Mucosa of rectum (tissue), 2 donors: ENCODE measurements around the gene PTCH2.

Experiments
- H3K27ac ChIP-seq, 2 donors: one replicate each; pipeline ENCODE4 v1.7.0; 2013; ENCODE audit warnings: inconsistent platforms in 2 of 2, low read depth in 2 of 2, low read length in 2 of 2
- H3K27me3 ChIP-seq, 2 donors: one replicate each; pipeline ENCODE4 v1.7.0; 2013; ENCODE audit warnings: low read length in 2 of 2; ENCODE audit not compliant: control insufficient read depth in 2 of 2, insufficient read depth in 2 of 2
- H3K36me3 ChIP-seq, 2 donors: one replicate each; pipeline ENCODE4 v1.7.0; 2013; ENCODE audit warnings: low read length in 2 of 2; ENCODE audit not compliant: control insufficient read depth in 2 of 2, insufficient read depth in 2 of 2
- H3K4me1 ChIP-seq, 2 donors: one replicate each; pipeline ENCODE4 v1.7.0; 2013; ENCODE audit warnings: low read length in 2 of 2, mild to moderate bottlenecking in 1 of 2; ENCODE audit not compliant: control insufficient read depth in 2 of 2, insufficient read depth in 2 of 2
- H3K4me3 ChIP-seq, 2 donors: one replicate each; pipeline ENCODE4 v1.7.0; 2013; ENCODE audit warnings: low read length in 2 of 2
- H3K9ac ChIP-seq, 2 donors: one replicate each; pipeline ENCODE4 v1.7.0; 2013; ENCODE audit warnings: low read length in 2 of 2, low read depth in 1 of 2, mild to moderate bottlenecking in 1 of 2
- H3K9me3 ChIP-seq, 2 donors: one replicate each; pipeline ENCODE4 v1.7.0; 2013; ENCODE audit warnings: low read length in 2 of 2; ENCODE audit not compliant: control insufficient read depth in 2 of 2
- donor health status: healthy.
- donor health status: Normal muscosa, but diverticular disease.

PTCH2 gene

DNA sequence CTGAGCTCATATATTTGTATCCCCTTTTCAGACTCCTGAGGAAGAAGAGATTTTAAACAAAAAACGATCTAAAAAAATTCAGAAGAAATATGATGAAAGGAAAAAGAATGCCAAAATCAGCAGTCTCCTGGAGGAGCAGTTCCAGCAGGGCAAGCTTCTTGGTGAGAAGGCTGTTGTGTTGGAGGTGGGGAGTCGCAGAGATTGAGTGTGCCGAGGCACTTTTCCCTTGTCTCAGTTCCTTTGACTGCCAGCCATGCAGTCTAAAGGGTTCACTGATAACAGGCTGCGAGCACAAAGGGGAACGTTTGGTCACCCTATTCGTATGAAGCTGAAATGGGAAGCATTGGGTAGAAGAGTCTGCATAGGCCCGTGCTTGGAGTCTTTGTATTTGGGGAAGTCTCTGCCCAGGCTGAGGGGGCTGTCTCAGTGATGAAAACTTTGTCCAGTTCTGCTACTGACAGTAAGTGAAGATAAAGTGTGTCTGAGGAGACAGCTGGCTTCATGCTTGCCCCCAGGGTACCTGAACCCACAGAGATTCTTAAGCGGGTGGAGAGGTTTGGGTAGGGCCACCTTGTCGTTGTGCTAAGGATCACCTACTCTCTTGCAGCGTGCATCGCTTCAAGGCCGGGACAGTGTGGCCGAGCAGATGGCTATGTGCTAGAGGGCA is 65.0 kb downstream of the PTCH2 start:
- peaks cover 13 to 16% of the 10 kb centered on the region in 2 donors for H3K4me1 ChIP-seq
- H3K36me3 ChIP-seq: peaks cover 27 to 39% of the 10 kb centered on the region in 2 donors
- no peaks in the 10 kb centered on the region for H3K27me3 ChIP-seq
- no peak overlapping the region for H3K27ac ChIP-seq
- H3K4me3 ChIP-seq: no peak overlapping the region
- no peaks in the 10 kb centered on the region for H3K9me3 ChIP-seq
- H3K9ac ChIP-seq: no peak overlapping the region

DNA sequence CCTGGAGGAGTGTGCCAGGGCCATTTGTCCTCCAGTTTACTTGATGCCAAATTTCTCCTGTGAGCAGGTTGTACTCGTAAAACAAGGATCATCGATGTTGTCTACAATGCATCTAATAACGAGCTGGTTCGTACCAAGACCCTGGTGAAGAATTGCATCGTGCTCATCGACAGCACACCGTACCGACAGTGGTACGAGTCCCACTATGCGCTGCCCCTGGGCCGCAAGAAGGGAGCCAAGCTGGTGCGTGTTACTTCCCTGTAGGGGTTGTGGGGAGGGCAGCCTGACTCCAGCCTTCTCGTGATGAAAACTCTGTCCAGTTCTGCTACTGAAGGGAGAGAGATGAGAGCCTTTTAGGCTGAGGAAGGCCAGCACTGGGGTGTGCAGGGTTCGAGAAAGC is 65.5 kb downstream of the PTCH2 start:
- Histone ChIP-seq H3K36me3 (peaks cover 27 to 39% of the 10 kb centered on the region in 2 donors), H3K4me3 (peak overlapping the region in 1 of 2 donors; percentile 82), H3K9me3 (no peaks in the 10 kb centered on the region), H3K27ac (no peak overlapping the region), H3K9ac (peak overlapping the region in 1 of 2 donors; percentile 34), H3K4me1 (peaks cover 13 to 16% of the 10 kb centered on the region in 2 donors), H3K27me3 (no peaks in the 10 kb centered on the region)

DNA sequence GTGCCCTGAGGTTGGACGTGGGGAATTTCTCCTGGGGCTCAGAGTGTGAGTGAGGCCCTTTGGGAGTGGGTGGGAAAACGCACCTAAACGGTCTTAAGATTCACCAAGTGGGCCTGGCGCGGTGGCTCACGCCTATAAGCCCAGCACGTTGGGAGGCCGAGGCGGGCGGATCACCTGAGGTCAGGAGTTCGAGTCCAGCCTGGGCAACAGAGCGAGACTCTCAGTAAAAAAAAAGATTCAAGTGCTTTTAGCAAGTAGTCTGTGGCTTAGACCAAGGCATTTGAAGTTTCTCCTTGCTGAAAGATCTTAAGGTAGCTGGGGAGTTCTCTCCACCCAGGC is 66.4 kb downstream of the PTCH2 start:
- Histone ChIP-seq H3K4me3 (peak overlapping the region; percentile 82 to 97), H3K4me1 (peaks cover 13 to 16% of the 10 kb centered on the region in 2 donors), H3K27me3 (no peaks in the 10 kb centered on the region), H3K27ac (peak overlapping the region; percentile 97), H3K9ac (peak overlapping the region; percentile 83 to 98), H3K9me3 (no peaks in the 10 kb centered on the region), H3K36me3 (peaks cover 27 to 39% of the 10 kb centered on the region in 2 donors)

DNA sequence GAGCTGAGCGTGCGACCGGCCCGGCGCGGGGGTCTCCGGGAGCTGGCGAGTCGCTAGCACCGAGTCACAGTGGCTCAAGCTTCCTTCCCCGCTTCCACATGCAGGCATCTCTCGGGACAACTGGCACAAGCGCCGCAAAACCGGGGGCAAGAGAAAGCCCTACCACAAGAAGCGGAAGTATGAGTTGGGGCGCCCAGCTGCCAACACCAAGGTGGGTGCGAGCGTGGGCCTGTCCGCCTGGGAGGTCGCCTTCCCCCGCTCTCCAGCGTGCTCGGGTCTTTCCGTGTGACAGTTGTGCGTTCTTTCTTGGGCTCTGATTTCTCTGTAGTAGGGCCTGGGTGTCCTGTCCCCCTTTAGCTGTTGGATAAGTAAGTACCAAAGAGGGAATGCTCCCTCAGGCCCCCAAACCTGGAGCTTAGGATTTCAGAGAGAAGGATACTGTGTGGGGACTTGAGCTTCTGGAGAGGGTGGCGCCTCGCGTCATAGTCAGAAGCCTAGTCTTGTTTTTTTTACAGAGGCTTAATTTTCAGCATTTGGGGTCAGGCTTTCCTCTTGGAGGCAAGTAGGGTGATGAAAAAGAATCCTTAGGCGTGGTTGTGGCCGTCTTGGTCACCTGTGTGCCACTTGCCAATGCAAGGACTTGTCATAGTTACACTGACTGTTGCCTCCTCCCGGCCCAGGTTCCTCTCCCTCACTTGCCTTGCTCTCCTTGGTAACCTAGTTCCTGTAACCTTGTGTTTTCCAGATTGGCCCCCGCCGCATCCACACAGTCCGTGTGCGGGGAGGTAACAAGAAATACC is 66.9 kb downstream of the PTCH2 start:
- Histone ChIP-seq H3K4me1 (peaks cover 13 to 16% of the 10 kb centered on the region in 2 donors), H3K4me3 (peak overlapping the region; percentile 82 to 97), H3K36me3 (peaks cover 23 to 36% of the 10 kb centered on the region in 2 donors), H3K9me3 (no peaks in the 10 kb centered on the region), H3K27me3 (no peaks in the 10 kb centered on the region), H3K27ac (peak overlapping the region; percentile 97), H3K9ac (peak overlapping the region; percentile 83 to 98)

DNA sequence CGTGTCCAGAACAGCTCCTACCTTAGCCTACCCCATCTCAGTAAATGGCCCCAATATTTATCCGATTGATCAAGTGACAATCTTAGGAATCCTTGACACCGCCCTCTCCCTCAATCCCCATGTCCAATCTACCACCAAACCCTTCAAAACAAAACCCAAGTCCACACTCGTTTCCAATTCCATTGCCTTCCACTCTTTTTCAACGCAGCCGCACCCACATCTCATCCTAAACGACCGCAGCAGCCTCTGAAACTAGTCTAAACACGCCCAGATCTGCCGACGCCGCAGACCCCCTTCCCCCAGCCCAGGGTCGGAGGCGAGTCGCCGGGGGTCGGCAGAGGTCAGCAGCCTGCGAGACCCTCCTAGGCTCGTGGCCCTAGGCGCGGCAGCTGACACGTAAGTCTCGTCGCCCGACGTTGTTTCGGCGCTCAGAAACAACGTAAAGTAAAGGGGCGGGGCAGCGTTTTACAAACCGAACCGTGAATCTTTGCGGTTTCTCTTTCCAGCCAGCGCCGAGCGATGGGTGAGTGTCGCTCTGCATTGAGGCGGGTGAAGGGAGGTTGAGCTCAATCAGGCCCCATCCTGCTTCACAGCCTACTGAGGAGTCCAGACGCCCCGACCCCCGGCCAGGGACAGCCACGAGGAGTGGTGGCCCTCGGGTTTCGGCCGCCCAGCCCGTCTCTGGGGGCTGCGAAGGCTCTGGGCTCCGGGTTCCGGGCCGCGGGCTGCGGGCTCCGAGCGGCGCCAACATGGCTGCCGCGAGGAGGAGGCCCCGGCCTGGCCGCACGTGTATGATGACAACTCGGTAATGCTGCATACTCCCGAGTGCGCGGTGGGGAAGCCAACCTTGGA is 67.7 kb downstream of the PTCH2 start, which contains the start of gene RPS8:
TSS of gene RPS8 (plus strand) at position 463 of the 852 bp plus-strand sequence. CDS start at position 520, 57 bp downstream.
- peaks cover 13 to 16% of the 10 kb centered on the region in 2 donors for H3K4me1 ChIP-seq
- H3K9me3 ChIP-seq: no peaks in the 10 kb centered on the region
- H3K27me3 ChIP-seq: no peaks in the 10 kb centered on the region
- H3K36me3 ChIP-seq: peaks cover 16 to 29% of the 10 kb centered on the region in 2 donors
- peak within 1 kb of the TSS; percentile 97 for H3K27ac ChIP-seq
- peak within 1 kb of the TSS; percentile 82 to 97 for H3K4me3 ChIP-seq
- peak within 1 kb of the TSS; percentile 83 to 98 for H3K9ac ChIP-seq
